ENCODE results near the gene TRIM67. TPM values are rescaled to one million over a fixed set of nuclear protein-coding genes. Genes with fewer than 3 reads are reported as not detected.

The TRIM67 gene
- total and polyA plus RNA-seq, 9 of the 15 experiments (the other 6 are each of a cell fraction or from before 2014, with no cell fraction given): 0.04 to 0.60 (median 0.31) TPM

DNA sequence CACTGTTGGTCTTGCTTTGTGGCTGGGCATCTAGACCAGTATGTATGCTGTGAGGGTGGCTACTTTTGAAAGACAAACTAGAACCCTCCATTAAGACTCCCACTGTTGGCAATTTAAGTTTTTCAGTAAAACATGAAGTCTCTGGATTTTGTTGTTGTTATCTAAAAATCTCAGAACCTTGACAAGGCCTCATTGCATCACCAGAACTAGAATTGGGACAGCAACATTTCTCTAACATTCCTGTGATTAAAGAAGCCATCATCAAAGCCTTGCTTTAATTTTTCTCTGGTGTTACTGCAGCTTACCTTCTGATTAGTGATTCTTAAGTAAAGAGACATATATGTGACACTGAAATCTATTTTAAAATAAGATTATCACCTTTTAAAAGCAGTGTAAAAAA lies 4.5 kb downstream of the TRIM67 start:
- intact Hi-C loops (cut with micrococcal nuclease): no loop called here
- Histone ChIP-seq H3K79me2 (ENCODE audit: control insufficient read depth, insufficient read depth, low read length) (no peaks in the 10 kb centered on the region), H3K9me3 (replicated peaks; ENCODE audit: control insufficient read depth, insufficient read depth, low read depth, low read length) (no peaks in the 10 kb centered on the region), H3K27ac (ENCODE audit: extremely low read depth, low read depth, low read length) (no peak overlapping the region), H3K4me1 (replicated peaks in 1 of 2; ENCODE audit: control insufficient read depth in 2 of 2, insufficient read depth in 2 of 2, low read length in 2 of 2) (peaks cover 0 to 30% of the 10 kb centered on the region in 2 experiments; a peak in 3 of 5 replicates), H3K4me3 (no peak overlapping the region), H4K20me1 (replicated peaks; ENCODE audit: control insufficient read depth, insufficient read depth, low read length) (no peaks in the 10 kb centered on the region; the same call in 1 of the 2 replicates), H3K36me3 (ENCODE audit: control insufficient read depth, insufficient read depth, low read length) (no peaks in the 10 kb centered on the region), H3K9ac (ENCODE audit: insufficient read depth in 1 of 2, low read depth in 2 of 2, low read length in 2 of 2) (no peak overlapping the region), H3K9me1 (ENCODE audit: control insufficient read depth, insufficient read depth, low read length) (no peaks in the 10 kb centered on the region), H3K27me3 (ENCODE audit: control insufficient read depth in 2 of 2, insufficient read depth in 2 of 2, low read length in 2 of 2) (no peaks in the 10 kb centered on the region; a peak in 1 of 5 replicates), H3K4me2 (ENCODE audit: insufficient read depth, low read length) (no peak overlapping the region), H2AFZ (ENCODE audit: low read depth, low read length) (no peak overlapping the region)
- BruUV-seq (replicated peaks): no TSS peak
- FAIRE-seq (no peak), ATAC-seq (no peak), DNase-seq (ENCODE audit: extremely low read depth in 1 of 4, low spot score in 3 of 4) (no peak)
- in situ Hi-C loops (cut with MboI): no loop called here
- POLR2A ChIA-PET: interaction anchor here (0.8 to 1.5 kb wide), 4 partner anchors 12 to 41 kb away, joined by 3 to 5 read pairs (median 3); no protein-coding TSS in a partner anchor
- CTCF ChIA-PET (ENCODE audit: low intra/inter-chr PET ratio): no interaction called here
- TF ChIP-seq ZNF384 (IDR thresholded peaks at IDR 0.05; ENCODE audit: low read depth, low read length) (no peak), PCBP1 (IDR thresholded peaks at IDR 0.05; ENCODE audit: low read depth, low read length, poor library complexity, severe bottlenecking) (no peak), TAL1 (IDR thresholded peaks at IDR 0.05) (no peak), ZNF766 (CRISPR knock-in tag; conservative IDR thresholded peaks at IDR 0.05) (no peak), ZNF76 (CRISPR knock-in tag; IDR thresholded peaks at IDR 0.05; ENCODE audit: borderline replicate concordance) (no peak), CEBPB (tag; IDR thresholded peaks at IDR 0.05) (peak; percentile 73), CEBPG (CRISPR knock-in tag; IDR thresholded peaks at IDR 0.05) (peak; percentile 47; the same call in 1 of the 2 replicates), CEBPG (tag; conservative IDR thresholded peaks at IDR 0.05 in 1 of 2, IDR thresholded peaks at IDR 0.05 in 1 of 2) (peak; percentile 87 to 90), GTF2F1 (IDR thresholded peaks at IDR 0.05; ENCODE audit: low read depth, low read length) (no peak)
- TF ChIP-seq, protein P1, sequence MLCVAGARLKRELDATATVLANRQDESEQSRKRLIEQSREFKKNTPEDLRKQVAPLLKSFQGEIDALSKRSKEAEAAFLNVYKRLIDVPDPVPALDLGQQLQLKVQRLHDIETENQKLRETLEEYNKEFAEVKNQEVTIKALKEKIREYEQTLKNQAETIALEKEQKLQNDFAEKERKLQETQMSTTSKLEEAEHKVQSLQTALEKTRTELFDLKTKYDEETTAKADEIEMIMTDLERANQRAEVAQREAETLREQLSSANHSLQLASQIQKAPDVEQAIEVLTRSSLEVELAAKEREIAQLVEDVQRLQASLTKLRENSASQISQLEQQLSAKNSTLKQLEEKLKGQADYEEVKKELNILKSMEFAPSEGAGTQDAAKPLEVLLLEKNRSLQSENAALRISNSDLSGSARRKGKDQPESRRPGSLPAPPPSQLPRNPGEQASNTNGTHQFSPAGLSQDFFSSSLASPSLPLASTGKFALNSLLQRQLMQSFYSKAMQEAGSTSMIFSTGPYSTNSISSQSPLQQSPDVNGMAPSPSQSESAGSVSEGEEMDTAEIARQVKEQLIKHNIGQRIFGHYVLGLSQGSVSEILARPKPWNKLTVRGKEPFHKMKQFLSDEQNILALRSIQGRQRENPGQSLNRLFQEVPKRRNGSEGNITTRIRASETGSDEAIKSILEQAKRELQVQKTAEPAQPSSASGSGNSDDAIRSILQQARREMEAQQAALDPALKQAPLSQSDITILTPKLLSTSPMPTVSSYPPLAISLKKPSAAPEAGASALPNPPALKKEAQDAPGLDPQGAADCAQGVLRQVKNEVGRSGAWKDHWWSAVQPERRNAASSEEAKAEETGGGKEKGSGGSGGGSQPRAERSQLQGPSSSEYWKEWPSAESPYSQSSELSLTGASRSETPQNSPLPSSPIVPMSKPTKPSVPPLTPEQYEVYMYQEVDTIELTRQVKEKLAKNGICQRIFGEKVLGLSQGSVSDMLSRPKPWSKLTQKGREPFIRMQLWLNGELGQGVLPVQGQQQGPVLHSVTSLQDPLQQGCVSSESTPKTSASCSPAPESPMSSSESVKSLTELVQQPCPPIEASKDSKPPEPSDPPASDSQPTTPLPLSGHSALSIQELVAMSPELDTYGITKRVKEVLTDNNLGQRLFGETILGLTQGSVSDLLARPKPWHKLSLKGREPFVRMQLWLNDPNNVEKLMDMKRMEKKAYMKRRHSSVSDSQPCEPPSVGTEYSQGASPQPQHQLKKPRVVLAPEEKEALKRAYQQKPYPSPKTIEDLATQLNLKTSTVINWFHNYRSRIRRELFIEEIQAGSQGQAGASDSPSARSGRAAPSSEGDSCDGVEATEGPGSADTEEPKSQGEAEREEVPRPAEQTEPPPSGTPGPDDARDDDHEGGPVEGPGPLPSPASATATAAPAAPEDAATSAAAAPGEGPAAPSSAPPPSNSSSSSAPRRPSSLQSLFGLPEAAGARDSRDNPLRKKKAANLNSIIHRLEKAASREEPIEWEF (CRISPR knock-in tag; IDR thresholded peaks at IDR 0.05): no peak
- TF ChIP-seq, protein P2, sequence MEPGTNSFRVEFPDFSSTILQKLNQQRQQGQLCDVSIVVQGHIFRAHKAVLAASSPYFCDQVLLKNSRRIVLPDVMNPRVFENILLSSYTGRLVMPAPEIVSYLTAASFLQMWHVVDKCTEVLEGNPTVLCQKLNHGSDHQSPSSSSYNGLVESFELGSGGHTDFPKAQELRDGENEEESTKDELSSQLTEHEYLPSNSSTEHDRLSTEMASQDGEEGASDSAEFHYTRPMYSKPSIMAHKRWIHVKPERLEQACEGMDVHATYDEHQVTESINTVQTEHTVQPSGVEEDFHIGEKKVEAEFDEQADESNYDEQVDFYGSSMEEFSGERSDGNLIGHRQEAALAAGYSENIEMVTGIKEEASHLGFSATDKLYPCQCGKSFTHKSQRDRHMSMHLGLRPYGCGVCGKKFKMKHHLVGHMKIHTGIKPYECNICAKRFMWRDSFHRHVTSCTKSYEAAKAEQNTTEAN (CRISPR knock-in tag; IDR thresholded peaks at IDR 0.05): no peak

All from K562 (cell line).